Loucy (cell line): ENCODE results near the gene SYNDIG1.

Experiments used
- H2AFZ ChIP-seq: fragments of 200-600 bp; sonication (generic); 2 replicates; pipeline ENCODE4 v1.6.0; 2016; ENCODE audit warnings: antibody characterized with exemption, mild to moderate bottlenecking, low read length, moderate library complexity
- H3F3A ChIP-seq: fragments of 200-600 bp; 2 replicates; pipeline ENCODE4 v1.6.0; 2016; ENCODE audit warnings: antibody characterized with exemption, low read depth, mild to moderate bottlenecking
- H3K27me3 ChIP-seq: fragments of 200-600 bp; sonication (generic); 2 replicates; pipeline ENCODE4 v1.6.1; 2014; ENCODE audit warnings: low read length, mild to moderate bottlenecking; ENCODE audit not compliant: insufficient read depth, poor library complexity, severe bottlenecking
- H3K36me3 ChIP-seq: fragments of 200-600 bp; sonication (generic); 2 replicates; pipeline ENCODE4 v1.6.1; 2016; ENCODE audit warnings: low read length; ENCODE audit not compliant: insufficient read depth
- H3K4me1 ChIP-seq: fragments of 200-600 bp; sonication (generic); 2 replicates; pipeline ENCODE4 v1.5.1; 2014; ENCODE audit warnings: low read length, mild to moderate bottlenecking; ENCODE audit not compliant: insufficient read depth, poor library complexity, severe bottlenecking
- H3K4me2 ChIP-seq: fragments of 200-600 bp; sonication (generic); 2 replicates; pipeline ENCODE4 v1.6.0; 2014; ENCODE audit warnings: antibody characterized with exemption, low read length, low read depth, mild to moderate bottlenecking; ENCODE audit not compliant: poor library complexity, severe bottlenecking
- H3K4me3 ChIP-seq: fragments of 200-600 bp; sonication (generic); 2 replicates; pipeline ENCODE4 v1.5.1; 2014; ENCODE audit warnings: low read length, mild to moderate bottlenecking, mixed read lengths; ENCODE audit not compliant: poor library complexity, severe bottlenecking
- H3K79me2 ChIP-seq: fragments of 200-600 bp; sonication (generic); 2 replicates; pipeline ENCODE4 v1.6.1; 2014; ENCODE audit warnings: low read length; ENCODE audit not compliant: insufficient read depth
- H3K9ac ChIP-seq: fragments of 200-600 bp; sonication (generic); 2 replicates; pipeline ENCODE4 v1.6.0; 2014; ENCODE audit warnings: mild to moderate bottlenecking, low read depth, low read length, moderate library complexity; ENCODE audit not compliant: poor library complexity, severe bottlenecking
- H3K9me2 ChIP-seq: fragments of 200-600 bp; sonication (generic); replicated peaks from 2 replicates; pipeline ENCODE4 v1.6.1; 2016; ENCODE audit warnings: low read depth, low read length, mixed read lengths
- H3K9me3 ChIP-seq: fragments of 200-600 bp; sonication (generic); 2 replicates; pipeline ENCODE4 v1.6.1; 2014; ENCODE audit warnings: mild to moderate bottlenecking, antibody characterized with exemption, low read length, low read depth; ENCODE audit not compliant: insufficient read depth
- H4K20me1 ChIP-seq: fragments of 200-600 bp; sonication (generic); 2 replicates; pipeline ENCODE4 v1.6.0; 2014; ENCODE audit warnings: antibody characterized with exemption, low read length, mild to moderate bottlenecking; ENCODE audit not compliant: insufficient read depth, poor library complexity, severe bottlenecking
- CTCF ChIP-seq: fragments of 200-600 bp; sonication (generic); conservative IDR thresholded peaks from 2 replicates; pipeline ENCODE4 v1.5.1; 2014; ENCODE audit warnings: mild to moderate bottlenecking, antibody characterized with exemption, low read length
- EZH2phosphoT487 ChIP-seq: fragments of 200-600 bp; IDR thresholded peaks from 2 replicates; pipeline ENCODE4 v1.6.1; 2018; ENCODE audit warnings: antibody characterized with exemption, mild to moderate bottlenecking, moderate library complexity, borderline replicate concordance

Gene SYNDIG1

DNA sequence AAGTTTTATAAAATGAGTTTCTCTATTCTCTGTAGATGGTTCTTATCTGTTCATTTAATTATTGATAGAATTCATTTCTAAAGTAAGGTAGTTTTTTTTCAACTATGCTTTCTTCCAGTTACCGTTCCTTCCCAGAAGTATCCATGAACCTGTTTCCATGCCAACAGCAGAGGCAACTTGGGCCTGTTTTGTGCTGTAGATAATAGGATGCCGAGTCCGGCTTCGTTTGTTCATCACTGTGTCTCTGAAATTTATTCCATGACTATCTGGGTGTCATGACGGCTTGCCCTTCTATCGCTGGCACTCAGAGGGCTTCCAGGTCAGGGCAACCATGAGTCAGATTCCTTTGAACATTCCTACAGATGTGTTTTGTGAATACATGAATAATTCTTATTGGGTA, 190.4 kb downstream of the SYNDIG1 start:
- Histone ChIP-seq H3K36me3 (no peaks in the 10 kb centered on the region), H3K9me2 (no peaks in the 10 kb centered on the region), H3K9ac (no peak overlapping the region), H3K27me3 (no peaks in the 10 kb centered on the region), H3K9me3 (no peaks in the 10 kb centered on the region; the same call in 1 of the 2 replicates), H3K4me1 (no peaks in the 10 kb centered on the region), H3F3A (no peaks in the 10 kb centered on the region), H2AFZ (no peak overlapping the region), H3K4me3 (no peak overlapping the region), H4K20me1 (no peaks in the 10 kb centered on the region), H3K4me2 (no peak overlapping the region), H3K79me2 (no peaks in the 10 kb centered on the region)
- TF ChIP-seq EZH2phosphoT487 (no peak), CTCF (no peak)

- Histone ChIP-seq H2AFZ (no peak overlapping the region), H3K27me3 (no peaks in the 10 kb centered on the region), H3K36me3 (no peaks in the 10 kb centered on the region), H3K9me2 (no peaks in the 10 kb centered on the region), H3K79me2 (no peaks in the 10 kb centered on the region), H4K20me1 (no peaks in the 10 kb centered on the region), H3K4me1 (no peaks in the 10 kb centered on the region), H3F3A (no peaks in the 10 kb centered on the region), H3K4me3 (no peak overlapping the region), H3K9ac (no peak overlapping the region), H3K4me2 (no peak overlapping the region), H3K9me3 (no peaks in the 10 kb centered on the region; the same call in 1 of the 2 replicates)
- TF ChIP-seq CTCF (no peak), EZH2phosphoT487 (no peak)
Measured at GRCh38 chr20:24660651-24661050, 191.2 kb downstream of the SYNDIG1 start.

DNA sequence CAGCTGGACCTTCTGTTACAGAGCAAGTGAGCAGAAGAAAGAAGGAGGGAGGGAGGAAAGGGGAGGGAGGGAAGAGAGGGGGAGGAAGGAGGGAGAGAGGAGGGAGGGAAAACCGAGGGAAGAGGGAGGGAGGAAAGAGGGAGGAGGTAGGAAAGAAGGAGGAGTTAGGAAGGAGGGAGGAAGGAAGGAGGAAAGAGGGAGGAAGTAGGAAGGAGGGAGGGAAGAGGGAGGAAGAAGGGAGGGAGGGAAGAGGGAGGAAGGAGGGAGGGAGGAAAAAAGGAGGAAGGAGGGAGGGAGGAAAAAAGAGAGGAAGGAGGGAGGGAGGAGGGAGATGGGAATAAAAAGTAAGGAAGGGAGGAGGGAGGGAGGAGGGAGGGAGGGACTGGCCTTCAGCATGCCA, 191.8 kb downstream of the SYNDIG1 start:
- Histone ChIP-seq H3K4me3 (no peak overlapping the region), H3K9me2 (no peaks in the 10 kb centered on the region), H3K27me3 (no peaks in the 10 kb centered on the region), H3K36me3 (no peaks in the 10 kb centered on the region), H3K9ac (no peak overlapping the region), H2AFZ (no peak overlapping the region), H3K79me2 (no peaks in the 10 kb centered on the region), H3K4me2 (no peak overlapping the region), H3K9me3 (no peaks in the 10 kb centered on the region; the same call in 1 of the 2 replicates), H3F3A (no peaks in the 10 kb centered on the region), H4K20me1 (no peaks in the 10 kb centered on the region), H3K4me1 (no peaks in the 10 kb centered on the region)
- TF ChIP-seq CTCF: no peak
- no peak for TF ChIP-seq EZH2phosphoT487
